Common myeloid progenitor, CD34-positive (primary cell): ENCODE results near the gene TCF7.

Source experiments
- CTCF ChIA-PET: fragments of 350-600 bp; sonication (Branson Sonifier 250); formaldehyde crosslinking; loops from one replicate; lab custom pipeline; 2021; ENCODE audit warnings: antibody characterized with exemption; lab: Charles Lee
- POLR2A ChIA-PET: fragments of 350-600 bp; sonication (Branson Sonifier 250); formaldehyde crosslinking; loops from one replicate; lab custom pipeline; 2021; ENCODE audit warnings: antibody characterized with exemption; lab: Charles Lee
- DNase-seq, 3 donors: peaks; one replicate each; pipeline versions ENCODE4 v3.0.0 to v3.0.0-alpha.2; 2013
- H3K27ac ChIP-seq, 2 experiments: 1 replicate in 1 of 2; 2 replicates in 1 of 2; pipeline ENCODE4 v1.7.0; 2013; ENCODE audit warnings: inconsistent platforms in 2 of 2, low read length in 2 of 2, mild to moderate bottlenecking in 2 of 2, low read depth in 1 of 2, moderate library complexity in 1 of 2; ENCODE audit not compliant: severe bottlenecking in 2 of 2, insufficient read depth in 1 of 2, poor library complexity in 1 of 2
- H3K27me3 ChIP-seq, 5 experiments: replicated peaks in 2 of 5; 1 replicate in 3 of 5; 2 replicates in 2 of 5; pipeline versions ENCODE4 v1.6.1 to v1.7.0; 2013; ENCODE audit warnings: low read length in 4 of 5, mild to moderate bottlenecking in 2 of 5, moderate library complexity in 2 of 5, inconsistent platforms in 1 of 5; ENCODE audit not compliant: insufficient read depth in 5 of 5, control insufficient read depth in 4 of 5
- H3K36me3 ChIP-seq, 4 experiments: 1 replicate in 2 of 4; 2 replicates in 2 of 4; pipeline versions ENCODE4 v1.6.1 to v1.7.0; 2013; ENCODE audit warnings: low read length in 3 of 4, control low read depth in 1 of 4, mild to moderate bottlenecking in 1 of 4; ENCODE audit not compliant: control insufficient read depth in 4 of 4, insufficient read depth in 4 of 4
- H3K4me1 ChIP-seq, 4 experiments: 1 replicate in 3 of 4; 2 replicates in 1 of 4; pipeline versions ENCODE4 v1.6.1 to v1.7.1; 2013; ENCODE audit warnings: low read length in 3 of 4, mild to moderate bottlenecking in 3 of 4, control low read depth in 1 of 4, inconsistent platforms in 1 of 4, moderate library complexity in 1 of 4; ENCODE audit not compliant: control insufficient read depth in 4 of 4, insufficient read depth in 4 of 4; ENCODE audit errors: control extremely low read depth in 1 of 4
- H3K4me3 ChIP-seq, 7 experiments: 1 replicate in 4 of 7; 2 replicates in 3 of 7; pipeline versions ENCODE4 v1.5.1 to v1.7.0; 2013; ENCODE audit warnings: mild to moderate bottlenecking in 7 of 7, low read length in 6 of 7, moderate library complexity in 6 of 7, inconsistent platforms in 2 of 7, low read depth in 2 of 7, control low read depth in 1 of 7; ENCODE audit not compliant: insufficient read depth in 4 of 7, control insufficient read depth in 1 of 7; ENCODE audit errors: extremely low read depth in 1 of 7
- H3K9me3 ChIP-seq, 5 experiments: 1 replicate in 4 of 5; 2 replicates in 1 of 5; pipeline versions ENCODE4 v1.6.1 to v1.7.1; 2013; ENCODE audit warnings: low read length in 4 of 5, mild to moderate bottlenecking in 2 of 5, inconsistent platforms in 1 of 5, low read depth in 1 of 5, moderate library complexity in 1 of 5; ENCODE audit not compliant: control insufficient read depth in 4 of 5, insufficient read depth in 2 of 5; ENCODE audit errors: control extremely low read depth in 1 of 5
- WGBS: methylation state at CpG from one replicate; pipeline ENCODE4 v1.1.5; 2013; ENCODE audit not compliant: insufficient coverage; 5-methylcytosine and 5-hydroxymethylcytosine counted together

TCF7 gene

GRCh38 chr5:134145041-134145757 lies 30.7 kb downstream of the TCF7 start:
- no peak overlapping the region for H3K4me3 ChIP-seq

GRCh38 chr5:134145779-134146581 lies 31.5 kb downstream of the TCF7 start:
- CTCF ChIA-PET = interaction anchor here (0.6 to 8.8 kb wide), 11 partner anchors 8 to 105 kb away, joined by 3 to 70 read pairs (median 5); no protein-coding TSS in a partner anchor
- POLR2A ChIA-PET = interaction anchor here (0.6 kb wide), 1 partner anchor 335 kb away, joined by 3 read pairs; no protein-coding TSS in a partner anchor
- Histone ChIP-seq H3K4me1 (peaks cover 0 to 3% (median 2%) of the 10 kb centered on the region in 4 experiments), H3K9me3 (no peaks in the 10 kb centered on the region), H3K4me3 (no peak overlapping the region), H3K27ac (no peak overlapping the region), H3K36me3 (peaks cover 7 to 76% (median 54%) of the 10 kb centered on the region in 4 experiments), H3K27me3 (no peaks in the 10 kb centered on the region)
- WGBS = 97% methylated on average over 10 of the region's 13 CpGs
- DNase-seq = peak; percentile 60 to 85 (median 79)

More at GRCh38 chr5:134145041-134145757, 30.7 kb downstream of the TCF7 start:
- CTCF ChIA-PET = interaction anchor here (0.7 to 8.8 kb wide), 7 partner anchors 9 to 104 kb away, joined by 3 to 70 read pairs (median 4); no protein-coding TSS in a partner anchor
- H3K36me3 ChIP-seq = peaks cover 7 to 70% (median 52%) of the 10 kb centered on the region in 4 experiments
- no peak overlapping the region for H3K27ac ChIP-seq
- 83% methylated on average over 1 of the region's 1 CpG for WGBS
- H3K4me1 ChIP-seq = peaks cover 2 to 11% (median 9%) of the 10 kb centered on the region in 4 experiments
- POLR2A ChIA-PET = no interaction called here
- H3K27me3 ChIP-seq = no peaks in the 10 kb centered on the region
- no peaks in the 10 kb centered on the region for H3K9me3 ChIP-seq
- DNase-seq = no peak

GRCh38 chr5:134146651-134147518 lies 32.4 kb downstream of the TCF7 start:
- no peak overlapping the region for H3K4me3 ChIP-seq
- CTCF ChIA-PET = interaction anchor here (0.6 to 8.8 kb wide), 13 partner anchors 7 to 143 kb away, joined by 3 to 70 read pairs (median 6); no protein-coding TSS in a partner anchor
- no peak for DNase-seq
- no peak overlapping the region for H3K27ac ChIP-seq
- no peaks in the 10 kb centered on the region for H3K27me3 ChIP-seq
- 100% methylated on average over 4 of the region's 4 CpGs for WGBS
- H3K4me1 ChIP-seq = no peaks in the 10 kb centered on the region
- H3K36me3 ChIP-seq = peaks cover 7 to 82% (median 59%) of the 10 kb centered on the region in 4 experiments
- H3K9me3 ChIP-seq = no peaks in the 10 kb centered on the region
- POLR2A ChIA-PET = interaction anchor here (0.6 to 1.1 kb wide), 5 partner anchors 9 to 700 kb away, joined by 3 to 6 read pairs (median 3); no protein-coding TSS in a partner anchor

- Histone ChIP-seq H3K4me1 (no peaks in the 10 kb centered on the region), H3K36me3 (peaks cover 10 to 86% (median 59%) of the 10 kb centered on the region in 4 experiments), H3K27me3 (no peaks in the 10 kb centered on the region), H3K9me3 (no peaks in the 10 kb centered on the region), H3K27ac (no peak overlapping the region), H3K4me3 (no peak overlapping the region)
- WGBS = 100% methylated on average over 1 of the region's 2 CpGs
- DNase-seq = no peak
- ChIA-PET POLR2A (no interaction called here), CTCF (interaction anchor here (1.2 to 8.8 kb wide), 6 partner anchors 7 to 107 kb away, joined by 3 to 70 read pairs (median 8); no protein-coding TSS in a partner anchor)
Observed at GRCh38 chr5:134148316-134148715, 33.8 kb downstream of the TCF7 start.

GRCh38 chr5:134148986-134149539 lies 34.6 kb downstream of the TCF7 start:
- ChIA-PET POLR2A (no interaction called here), CTCF (interaction anchor here (0.5 to 8.8 kb wide), 9 partner anchors 8 to 457 kb away, joined by 3 to 70 read pairs (median 6); no protein-coding TSS in a partner anchor)
- no peak overlapping the region for H3K4me3 ChIP-seq
- no peak overlapping the region for H3K27ac ChIP-seq
- DNase-seq = no peak
- peaks cover 10 to 86% (median 60%) of the 10 kb centered on the region in 4 experiments for H3K36me3 ChIP-seq
- no peaks in the 10 kb centered on the region for H3K27me3 ChIP-seq
- H3K9me3 ChIP-seq = no peaks in the 10 kb centered on the region
- WGBS = 94% methylated on average over 5 of the region's 6 CpGs
- H3K4me1 ChIP-seq = no peaks in the 10 kb centered on the region
